Muscle layer of duodenum (tissue), 2 donors: ENCODE results near the gene DACT1.

Source experiments
- H3K27ac ChIP-seq: one replicate; pipeline ENCODE4 v1.7.0; 2013; ENCODE audit warnings: mild to moderate bottlenecking, low read length
- H3K27me3 ChIP-seq: one replicate; pipeline ENCODE4 v1.7.0; 2013; ENCODE audit warnings: low read depth, mild to moderate bottlenecking, control low read depth, low read length
- H3K36me3 ChIP-seq, 2 donors: one replicate each; pipeline ENCODE4 v1.7.0; 2013; ENCODE audit warnings: low read length in 2 of 2, control low read depth in 1 of 2, mild to moderate bottlenecking in 1 of 2; ENCODE audit not compliant: insufficient read depth in 2 of 2, control insufficient read depth in 1 of 2
- H3K4me1 ChIP-seq, 2 donors: one replicate each; pipeline ENCODE4 v1.7.0; 2013; ENCODE audit warnings: low read length in 2 of 2, mild to moderate bottlenecking in 2 of 2, control low read depth in 1 of 2, moderate library complexity in 1 of 2; ENCODE audit not compliant: insufficient read depth in 2 of 2, control insufficient read depth in 1 of 2
- H3K4me3 ChIP-seq, 2 donors: one replicate each; pipeline ENCODE4 v1.7.0; 2013; ENCODE audit warnings: low read length in 2 of 2, low read depth in 1 of 2, mild to moderate bottlenecking in 1 of 2
- H3K9me3 ChIP-seq, 2 donors: one replicate each; pipeline ENCODE4 v1.7.0; 2013; ENCODE audit warnings: low read length in 2 of 2, control low read depth in 1 of 2, mild to moderate bottlenecking in 1 of 2; ENCODE audit not compliant: control insufficient read depth in 1 of 2
- donor health status: healthy.

Gene DACT1

DNA sequence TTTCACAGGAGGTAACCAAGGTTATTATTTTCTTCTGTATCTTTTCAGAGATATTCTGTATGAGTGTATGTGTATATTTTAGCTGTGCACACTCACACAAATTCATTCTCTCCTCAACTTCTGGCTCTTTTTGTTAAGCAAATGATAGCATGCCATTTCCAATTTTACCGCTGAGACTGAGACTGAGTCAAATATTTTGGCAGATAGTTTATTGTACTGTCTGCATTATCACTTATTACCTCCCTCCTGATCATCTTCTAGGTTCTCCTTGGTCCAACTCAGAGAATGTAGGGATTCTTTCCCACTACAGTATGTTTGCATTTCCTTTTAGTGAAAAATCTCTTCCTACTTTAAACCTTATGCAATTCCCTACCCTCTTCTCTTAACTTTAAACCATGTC is 33.3 kb downstream of the DACT1 start:
- H3K4me3 ChIP-seq, result no peak overlapping the region
- H3K36me3 ChIP-seq, result no peaks in the 10 kb centered on the region
- H3K9me3 ChIP-seq, result no peaks in the 10 kb centered on the region
- H3K27ac ChIP-seq, result no peak overlapping the region
- H3K4me1 ChIP-seq, result no peaks in the 10 kb centered on the region
- no peaks in the 10 kb centered on the region for H3K27me3 ChIP-seq

DNA sequence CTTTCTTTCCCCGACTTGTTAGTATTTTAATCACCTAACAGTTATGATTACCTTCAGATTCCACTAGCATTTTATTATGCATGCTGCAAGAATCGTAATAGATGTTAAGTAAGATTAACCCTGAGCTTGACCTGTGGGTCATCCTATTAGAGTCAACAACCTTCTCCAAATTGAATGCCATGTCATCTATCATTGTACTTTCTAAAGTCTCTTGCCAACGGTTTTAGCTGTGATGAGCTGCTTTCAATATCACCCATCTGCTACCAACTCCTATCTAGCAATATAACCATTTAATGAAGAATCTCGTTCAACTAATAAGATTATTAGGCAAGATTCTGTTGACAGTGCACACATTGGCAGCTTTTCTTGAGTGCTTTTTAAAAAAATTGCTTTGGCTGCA is 33.7 kb downstream of the DACT1 start:
- no peaks in the 10 kb centered on the region for H3K27me3 ChIP-seq
- no peak overlapping the region for H3K27ac ChIP-seq
- H3K9me3 ChIP-seq, result no peaks in the 10 kb centered on the region
- H3K36me3 ChIP-seq, result no peaks in the 10 kb centered on the region
- no peaks in the 10 kb centered on the region for H3K4me1 ChIP-seq
- no peak overlapping the region for H3K4me3 ChIP-seq

DNA sequence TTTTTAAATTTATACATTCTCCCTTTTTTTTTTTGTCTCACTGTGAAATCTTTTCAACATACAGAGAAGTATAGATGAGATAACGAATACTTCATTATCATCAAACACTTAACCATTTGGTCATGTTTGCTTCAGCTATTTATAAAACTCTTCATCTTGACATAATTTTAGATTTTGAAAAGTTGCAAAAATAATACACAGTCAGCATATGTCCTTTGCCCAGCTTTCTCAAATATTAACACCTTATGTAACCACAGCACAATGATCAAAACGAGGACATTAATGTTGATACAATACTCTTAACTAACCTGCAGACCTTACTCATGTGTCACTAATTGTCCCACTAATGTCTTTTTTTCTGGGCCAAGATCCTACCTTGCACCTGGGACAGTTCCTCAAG is 36.0 kb downstream of the DACT1 start:
- Histone ChIP-seq H3K9me3 (no peaks in the 10 kb centered on the region), H3K4me1 (no peaks in the 10 kb centered on the region), H3K4me3 (no peak overlapping the region), H3K27ac (no peak overlapping the region), H3K36me3 (no peaks in the 10 kb centered on the region), H3K27me3 (no peaks in the 10 kb centered on the region)

DNA sequence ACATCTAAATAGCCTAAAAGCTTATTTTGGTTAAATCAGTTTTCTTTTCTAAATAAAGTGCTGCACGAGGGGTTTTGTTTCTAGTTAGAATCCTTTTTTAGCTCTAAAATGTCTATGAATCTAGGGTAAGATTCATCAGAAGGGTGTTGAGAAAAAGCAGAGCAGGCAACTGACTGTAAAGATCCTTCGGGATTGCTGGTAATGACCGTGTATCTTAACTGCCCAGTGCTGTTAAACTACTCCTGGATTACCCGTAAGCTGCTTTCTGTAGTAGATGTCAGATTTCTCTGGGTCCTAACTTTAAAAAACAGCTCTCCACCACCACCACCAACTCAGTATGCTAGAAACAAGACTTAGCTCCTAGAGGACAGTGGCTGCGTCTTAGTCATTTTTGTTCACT is 39.2 kb downstream of the DACT1 start:
- Histone ChIP-seq H3K27me3 (no peaks in the 10 kb centered on the region), H3K9me3 (no peaks in the 10 kb centered on the region), H3K4me1 (no peaks in the 10 kb centered on the region), H3K27ac (no peak overlapping the region), H3K4me3 (no peak overlapping the region), H3K36me3 (no peaks in the 10 kb centered on the region)

DNA sequence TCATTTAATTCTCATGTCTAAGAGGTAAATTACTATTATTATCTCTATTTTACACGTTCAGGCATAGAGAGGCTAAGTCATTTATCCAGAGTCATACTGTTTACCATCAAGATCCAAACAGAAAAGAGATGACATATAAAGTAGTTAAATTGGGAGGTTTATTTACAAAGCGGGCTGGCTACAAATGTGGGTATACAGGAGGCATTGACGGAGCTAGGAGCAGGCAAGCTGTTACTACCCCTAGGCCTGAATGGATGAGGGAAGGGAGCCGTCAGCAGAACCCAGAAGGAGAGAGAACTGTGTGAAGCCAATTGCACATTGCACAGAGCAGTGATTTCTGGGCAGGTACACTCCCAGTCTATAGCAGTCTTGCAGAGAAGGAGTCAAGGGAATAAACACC is 39.8 kb downstream of the DACT1 start:
- H3K36me3 ChIP-seq, result no peaks in the 10 kb centered on the region
- H3K9me3 ChIP-seq, result no peaks in the 10 kb centered on the region
- no peak overlapping the region for H3K27ac ChIP-seq
- H3K4me1 ChIP-seq, result no peaks in the 10 kb centered on the region
- H3K27me3 ChIP-seq, result no peaks in the 10 kb centered on the region
- no peak overlapping the region for H3K4me3 ChIP-seq

DNA sequence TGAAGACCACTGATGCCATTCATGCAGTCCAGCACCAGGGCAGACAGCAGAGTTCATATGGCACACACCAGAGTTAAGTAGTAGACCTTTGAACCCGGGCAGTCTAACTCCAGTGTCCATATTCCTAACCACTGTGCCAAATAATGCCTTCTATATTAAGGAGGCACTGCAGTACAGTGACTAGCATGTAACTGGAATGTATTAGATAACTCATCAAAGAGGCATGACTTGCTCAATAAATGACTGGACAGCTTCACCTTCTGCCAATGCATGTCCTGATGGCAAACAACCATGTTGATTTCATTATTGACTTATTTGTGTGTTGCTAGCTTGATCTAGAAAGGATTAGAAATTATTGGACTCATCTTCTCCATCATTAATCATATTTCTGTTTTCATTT is 40.2 kb downstream of the DACT1 start:
- H3K27me3 ChIP-seq, result no peaks in the 10 kb centered on the region
- H3K4me1 ChIP-seq, result no peaks in the 10 kb centered on the region
- H3K27ac ChIP-seq, result no peak overlapping the region
- no peak overlapping the region for H3K4me3 ChIP-seq
- no peaks in the 10 kb centered on the region for H3K9me3 ChIP-seq
- no peaks in the 10 kb centered on the region for H3K36me3 ChIP-seq

DNA sequence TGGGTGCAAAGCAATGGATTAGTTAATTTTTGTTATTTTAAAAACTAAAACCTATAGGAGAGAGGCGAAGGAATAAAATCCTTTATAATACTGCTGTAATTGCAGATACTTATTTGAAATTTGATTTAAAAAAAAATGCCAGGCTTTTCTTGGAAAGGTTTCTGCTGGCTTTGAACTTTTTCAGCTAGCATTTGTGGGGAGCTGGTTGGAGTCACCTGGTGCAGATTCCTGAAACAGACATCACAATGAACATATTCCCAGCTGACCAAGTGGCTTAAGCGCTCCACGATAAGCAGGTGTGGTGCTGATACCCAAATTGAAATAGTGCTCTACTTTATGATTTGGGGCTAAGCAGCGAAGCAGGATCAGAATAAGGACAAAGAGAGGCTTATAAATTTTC is 42.9 kb downstream of the DACT1 start:
- H3K4me3 ChIP-seq, result no peak overlapping the region
- H3K9me3 ChIP-seq, result no peaks in the 10 kb centered on the region
- H3K27ac ChIP-seq, result no peak overlapping the region
- no peaks in the 10 kb centered on the region for H3K4me1 ChIP-seq
- no peaks in the 10 kb centered on the region for H3K36me3 ChIP-seq
- H3K27me3 ChIP-seq, result no peaks in the 10 kb centered on the region

DNA sequence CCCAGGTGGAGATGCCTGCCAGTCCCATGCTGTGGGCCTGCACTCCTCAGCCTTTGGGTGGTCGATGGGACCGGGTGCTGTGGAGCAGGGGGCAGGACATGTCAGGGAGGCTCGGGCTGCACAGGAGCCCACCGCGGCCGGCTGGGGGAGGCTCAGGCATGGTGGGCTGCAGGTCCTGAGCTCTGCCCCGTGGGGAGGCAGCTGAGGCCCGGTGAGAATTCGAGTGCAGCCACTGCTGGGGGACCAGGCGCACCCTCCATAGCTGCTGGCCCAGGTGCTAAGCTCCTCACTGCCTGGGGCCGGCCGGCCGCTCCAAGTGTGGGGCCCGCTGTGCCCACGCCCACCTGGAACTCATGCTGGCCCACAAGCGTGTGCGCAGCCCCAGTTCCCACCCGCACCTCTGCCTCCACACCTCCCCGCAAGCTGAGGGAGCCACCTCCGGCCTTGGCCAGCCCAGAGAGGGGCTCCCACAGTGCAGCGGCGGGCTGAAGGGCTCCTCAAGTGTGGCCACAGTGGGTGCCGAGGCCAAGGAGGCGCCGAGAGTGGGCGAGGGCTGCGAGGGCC is 49.6 kb downstream of the DACT1 start:
- no peak overlapping the region for H3K27ac ChIP-seq
- no peaks in the 10 kb centered on the region for H3K27me3 ChIP-seq
- H3K36me3 ChIP-seq, result no peaks in the 10 kb centered on the region
- no peak overlapping the region for H3K4me3 ChIP-seq
- H3K4me1 ChIP-seq, result no peaks in the 10 kb centered on the region
- peaks cover 4 to 15% of the 10 kb centered on the region in 2 donors for H3K9me3 ChIP-seq

DNA sequence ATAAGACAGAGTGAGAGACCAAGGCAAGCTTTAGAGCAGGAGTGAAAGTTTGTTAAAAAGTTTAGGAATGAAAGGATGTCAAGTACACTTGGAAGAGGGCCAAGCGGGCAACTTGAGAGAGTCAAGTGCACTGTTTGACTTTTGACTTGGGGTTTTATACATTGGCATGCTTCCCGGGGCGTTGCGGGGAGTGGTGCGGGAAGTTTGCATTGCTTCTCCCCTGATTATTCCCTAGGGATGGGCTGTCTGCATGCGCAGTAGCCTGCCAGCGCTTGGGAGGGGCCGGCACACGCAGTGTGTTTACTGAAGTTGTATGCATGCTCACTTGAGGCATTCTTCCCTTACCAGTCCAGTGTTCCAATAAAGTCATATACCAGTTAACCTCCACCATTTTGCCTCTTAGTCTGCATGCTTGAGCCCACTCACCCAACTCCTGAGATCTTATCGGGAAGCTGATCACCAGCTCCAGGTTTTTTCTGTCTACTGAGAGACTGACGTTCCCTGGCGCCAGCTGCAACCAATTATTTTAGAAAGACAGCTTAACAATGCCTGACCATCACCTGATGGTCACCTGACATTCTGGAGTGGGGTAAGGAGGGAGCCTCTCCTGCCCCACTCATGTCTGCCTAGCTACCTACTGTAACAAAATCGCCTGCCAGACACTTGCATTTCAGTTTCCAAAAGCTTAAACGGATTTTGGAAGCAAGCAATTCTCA is 53.2 kb downstream of the DACT1 start:
- Histone ChIP-seq H3K36me3 (no peaks in the 10 kb centered on the region), H3K27me3 (no peaks in the 10 kb centered on the region), H3K4me1 (no peaks in the 10 kb centered on the region), H3K27ac (no peak overlapping the region), H3K9me3 (peaks cover 4 to 15% of the 10 kb centered on the region in 2 donors), H3K4me3 (no peak overlapping the region)

DNA sequence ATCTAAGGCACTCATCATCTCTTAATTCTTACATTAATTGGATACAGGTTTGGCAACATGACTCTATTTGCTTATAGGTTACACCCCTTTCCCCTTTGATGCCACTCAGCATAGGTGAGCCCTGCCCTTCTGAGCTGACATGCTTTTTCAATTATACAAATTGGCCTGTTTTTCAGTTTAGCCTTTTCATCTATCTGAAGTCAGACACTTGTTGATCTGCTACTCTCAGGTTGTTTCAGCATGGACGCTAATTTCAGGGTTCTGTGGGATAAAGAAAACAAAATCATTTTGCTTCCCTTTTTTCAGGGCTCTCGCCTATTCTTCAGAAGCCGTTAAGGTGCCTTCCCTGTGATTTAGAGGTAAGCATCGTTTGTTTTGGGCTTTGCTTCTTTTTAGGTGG is 55.3 kb downstream of the DACT1 start:
- Histone ChIP-seq H3K27me3 (no peaks in the 10 kb centered on the region), H3K9me3 (peaks cover 4 to 8% of the 10 kb centered on the region in 2 donors), H3K4me1 (no peaks in the 10 kb centered on the region), H3K36me3 (no peaks in the 10 kb centered on the region), H3K4me3 (no peak overlapping the region), H3K27ac (no peak overlapping the region)

DNA sequence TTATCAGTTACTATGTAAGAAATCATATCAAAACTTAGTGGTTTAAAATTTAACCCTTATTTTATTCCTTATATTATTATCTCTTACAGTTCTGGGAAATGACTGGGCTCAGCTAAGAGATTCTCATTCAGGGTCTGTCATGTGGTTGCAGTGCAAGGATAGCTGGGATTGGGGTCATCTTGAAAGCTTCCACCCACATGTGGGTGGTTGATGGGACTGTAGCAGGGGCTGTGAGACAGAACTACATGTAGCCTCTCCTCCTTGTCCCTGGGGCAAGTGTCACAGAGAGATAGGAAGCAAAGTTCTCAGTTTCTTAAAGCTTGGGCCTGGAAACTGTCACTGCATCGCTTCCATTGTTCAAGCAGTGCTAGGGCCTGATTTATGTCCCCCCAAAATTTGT is 57.8 kb downstream of the DACT1 start:
- H3K36me3 ChIP-seq, result no peaks in the 10 kb centered on the region
- H3K27me3 ChIP-seq, result no peaks in the 10 kb centered on the region
- H3K4me1 ChIP-seq, result no peaks in the 10 kb centered on the region
- no peak overlapping the region for H3K27ac ChIP-seq
- no peaks in the 10 kb centered on the region for H3K9me3 ChIP-seq
- H3K4me3 ChIP-seq, result no peak overlapping the region
